ENCODE data around the gene OR10D3.

- no peak for TF ChIP-seq TAF1 (IDR thresholded peaks at IDR 0.05; ENCODE audit: low read depth)
- no peak for TF ChIP-seq YY1 (IDR thresholded peaks at IDR 0.05; ENCODE audit: low read depth)
- TF ChIP-seq CREB1 (IDR thresholded peaks at IDR 0.05; ENCODE audit: low read depth): no peak
- TF ChIP-seq, protein P1, sequence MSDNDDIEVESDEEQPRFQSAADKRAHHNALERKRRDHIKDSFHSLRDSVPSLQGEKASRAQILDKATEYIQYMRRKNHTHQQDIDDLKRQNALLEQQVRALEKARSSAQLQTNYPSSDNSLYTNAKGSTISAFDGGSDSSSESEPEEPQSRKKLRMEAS (IDR thresholded peaks at IDR 0.05): no peak
- TF ChIP-seq TEAD4 (IDR thresholded peaks at IDR 0.05): no peak
- no peak for TF ChIP-seq EGR1 (IDR thresholded peaks at IDR 0.05)
- no peak for TF ChIP-seq FOXM1 (IDR thresholded peaks at IDR 0.05; ENCODE audit: borderline replicate concordance, low read depth)
- no peak for TF ChIP-seq CEBPB (IDR thresholded peaks at IDR 0.05)
- TF ChIP-seq, protein P2, sequence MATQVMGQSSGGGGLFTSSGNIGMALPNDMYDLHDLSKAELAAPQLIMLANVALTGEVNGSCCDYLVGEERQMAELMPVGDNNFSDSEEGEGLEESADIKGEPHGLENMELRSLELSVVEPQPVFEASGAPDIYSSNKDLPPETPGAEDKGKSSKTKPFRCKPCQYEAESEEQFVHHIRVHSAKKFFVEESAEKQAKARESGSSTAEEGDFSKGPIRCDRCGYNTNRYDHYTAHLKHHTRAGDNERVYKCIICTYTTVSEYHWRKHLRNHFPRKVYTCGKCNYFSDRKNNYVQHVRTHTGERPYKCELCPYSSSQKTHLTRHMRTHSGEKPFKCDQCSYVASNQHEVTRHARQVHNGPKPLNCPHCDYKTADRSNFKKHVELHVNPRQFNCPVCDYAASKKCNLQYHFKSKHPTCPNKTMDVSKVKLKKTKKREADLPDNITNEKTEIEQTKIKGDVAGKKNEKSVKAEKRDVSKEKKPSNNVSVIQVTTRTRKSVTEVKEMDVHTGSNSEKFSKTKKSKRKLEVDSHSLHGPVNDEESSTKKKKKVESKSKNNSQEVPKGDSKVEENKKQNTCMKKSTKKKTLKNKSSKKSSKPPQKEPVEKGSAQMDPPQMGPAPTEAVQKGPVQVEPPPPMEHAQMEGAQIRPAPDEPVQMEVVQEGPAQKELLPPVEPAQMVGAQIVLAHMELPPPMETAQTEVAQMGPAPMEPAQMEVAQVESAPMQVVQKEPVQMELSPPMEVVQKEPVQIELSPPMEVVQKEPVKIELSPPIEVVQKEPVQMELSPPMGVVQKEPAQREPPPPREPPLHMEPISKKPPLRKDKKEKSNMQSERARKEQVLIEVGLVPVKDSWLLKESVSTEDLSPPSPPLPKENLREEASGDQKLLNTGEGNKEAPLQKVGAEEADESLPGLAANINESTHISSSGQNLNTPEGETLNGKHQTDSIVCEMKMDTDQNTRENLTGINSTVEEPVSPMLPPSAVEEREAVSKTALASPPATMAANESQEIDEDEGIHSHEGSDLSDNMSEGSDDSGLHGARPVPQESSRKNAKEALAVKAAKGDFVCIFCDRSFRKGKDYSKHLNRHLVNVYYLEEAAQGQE (IDR thresholded peaks at IDR 0.05; ENCODE audit: low read depth): no peak
These were observed 12.1 kb downstream of the OR10D3 start for GRCh38 chr11:124195189-124195734.

All from Ishikawa (cell line).